ENCODE data around the gene AMH.

DNA sequence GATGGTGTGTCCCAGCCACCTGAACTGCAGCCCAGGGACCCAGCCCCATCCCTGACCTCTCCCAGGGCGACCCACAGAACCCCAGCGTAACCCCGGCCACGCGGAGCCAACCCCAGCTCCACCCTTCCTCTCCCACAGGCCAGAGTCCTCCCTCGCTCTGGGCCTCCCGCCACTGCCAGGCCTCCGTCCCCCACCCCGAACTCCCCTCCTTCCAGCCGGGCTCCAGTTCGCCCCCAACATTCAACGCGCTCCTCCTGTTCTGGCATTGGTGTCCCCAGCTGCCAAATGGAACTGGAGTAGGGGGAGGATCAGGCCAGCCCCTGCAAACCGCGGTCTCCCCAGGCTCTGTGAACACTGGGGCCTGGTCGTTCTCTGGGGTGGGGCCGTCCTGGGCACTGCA, 51.4 kb downstream of the AMH start:
- TF ChIP-seq, protein P1, sequence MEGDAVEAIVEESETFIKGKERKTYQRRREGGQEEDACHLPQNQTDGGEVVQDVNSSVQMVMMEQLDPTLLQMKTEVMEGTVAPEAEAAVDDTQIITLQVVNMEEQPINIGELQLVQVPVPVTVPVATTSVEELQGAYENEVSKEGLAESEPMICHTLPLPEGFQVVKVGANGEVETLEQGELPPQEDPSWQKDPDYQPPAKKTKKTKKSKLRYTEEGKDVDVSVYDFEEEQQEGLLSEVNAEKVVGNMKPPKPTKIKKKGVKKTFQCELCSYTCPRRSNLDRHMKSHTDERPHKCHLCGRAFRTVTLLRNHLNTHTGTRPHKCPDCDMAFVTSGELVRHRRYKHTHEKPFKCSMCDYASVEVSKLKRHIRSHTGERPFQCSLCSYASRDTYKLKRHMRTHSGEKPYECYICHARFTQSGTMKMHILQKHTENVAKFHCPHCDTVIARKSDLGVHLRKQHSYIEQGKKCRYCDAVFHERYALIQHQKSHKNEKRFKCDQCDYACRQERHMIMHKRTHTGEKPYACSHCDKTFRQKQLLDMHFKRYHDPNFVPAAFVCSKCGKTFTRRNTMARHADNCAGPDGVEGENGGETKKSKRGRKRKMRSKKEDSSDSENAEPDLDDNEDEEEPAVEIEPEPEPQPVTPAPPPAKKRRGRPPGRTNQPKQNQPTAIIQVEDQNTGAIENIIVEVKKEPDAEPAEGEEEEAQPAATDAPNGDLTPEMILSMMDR (optimal IDR thresholded peaks at IDR 0.05 in 1 of 3, IDR thresholded peaks at IDR 0.05 in 1 of 3, conservative IDR thresholded peaks at IDR 0.05 in 1 of 3; ENCODE audit: extremely low read depth in 1 of 3, insufficient read depth in 2 of 3, low read length in 3 of 3) = no peak
- no peak for TF ChIP-seq EZH2 (IDR thresholded peaks at IDR 0.05; ENCODE audit: low read length)

Data from keratinocyte (primary cell).